ENCODE data around the gene ZMIZ1.
"Not testable (repeated sequence)": the region's sequence is repeated elsewhere in the genome, so short reads cannot be mapped to it uniquely, and the experiment has no call there.

The ZMIZ1 gene

GRCh38 chr10:79328737-79329504 lies 260.2 kb downstream of the ZMIZ1 start:
- in situ Hi-C loops (cut with HindIII; ENCODE audit: low sequenced_read_pairs), result no loop called here

- in situ Hi-C loops (cut with HindIII; ENCODE audit: low sequenced_read_pairs), result no loop called here
Observed at GRCh38 chr10:79329529-79329928, 260.8 kb downstream of the ZMIZ1 start.

GRCh38 chr10:79331226-79331625 lies 262.5 kb downstream of the ZMIZ1 start:
- in situ Hi-C loops (cut with HindIII; ENCODE audit: low sequenced_read_pairs), result no loop called here

- in situ Hi-C loops (cut with HindIII; ENCODE audit: low sequenced_read_pairs), result no loop called here
Observed at GRCh38 chr10:79331709-79332108, 262.9 kb downstream of the ZMIZ1 start.

GRCh38 chr10:79332610-79333315 lies 264.0 kb downstream of the ZMIZ1 start:
- in situ Hi-C loops (cut with HindIII; ENCODE audit: low sequenced_read_pairs), result not testable (repeated sequence)

- in situ Hi-C loops (cut with HindIII; ENCODE audit: low sequenced_read_pairs), result no loop called here
Observed at GRCh38 chr10:79333513-79333912, 264.7 kb downstream of the ZMIZ1 start.

- in situ Hi-C loops (cut with HindIII; ENCODE audit: low sequenced_read_pairs), result no loop called here
Observed at GRCh38 chr10:79334573-79334972, 265.8 kb downstream of the ZMIZ1 start.

GRCh38 chr10:79335094-79335469 lies 266.3 kb downstream of the ZMIZ1 start:
- in situ Hi-C loops (cut with HindIII; ENCODE audit: low sequenced_read_pairs), result no loop called here

GRCh38 chr10:79335470-79336235 lies 266.9 kb downstream of the ZMIZ1 start:
- in situ Hi-C loops (cut with HindIII; ENCODE audit: low sequenced_read_pairs), result no loop called here

- in situ Hi-C loops (cut with HindIII; ENCODE audit: low sequenced_read_pairs), result no loop called here
Observed at GRCh38 chr10:79336276-79336675, 267.5 kb downstream of the ZMIZ1 start.

GRCh38 chr10:79336739-79337138 lies 268.0 kb downstream of the ZMIZ1 start:
- in situ Hi-C loops (cut with HindIII; ENCODE audit: low sequenced_read_pairs), result no loop called here

- in situ Hi-C loops (cut with HindIII; ENCODE audit: low sequenced_read_pairs), result not testable (repeated sequence)
Observed at GRCh38 chr10:79337783-79338469, 269.2 kb downstream of the ZMIZ1 start.

- in situ Hi-C loops (cut with HindIII; ENCODE audit: low sequenced_read_pairs), result no loop called here
Observed at GRCh38 chr10:79339266-79339665, 270.5 kb downstream of the ZMIZ1 start.

- in situ Hi-C loops (cut with HindIII; ENCODE audit: low sequenced_read_pairs), result no loop called here
Observed at GRCh38 chr10:79340646-79341244, 272.0 kb downstream of the ZMIZ1 start.

- in situ Hi-C loops (cut with HindIII; ENCODE audit: low sequenced_read_pairs), result no loop called here
Observed at GRCh38 chr10:79342295-79342761, 273.6 kb downstream of the ZMIZ1 start.

- in situ Hi-C loops (cut with HindIII; ENCODE audit: low sequenced_read_pairs), result no loop called here
Observed at GRCh38 chr10:79342811-79343561, 274.2 kb downstream of the ZMIZ1 start.

- in situ Hi-C loops (cut with HindIII; ENCODE audit: low sequenced_read_pairs), result no loop called here
Observed at GRCh38 chr10:79344502-79345195, 275.9 kb downstream of the ZMIZ1 start.

- in situ Hi-C loops (cut with HindIII; ENCODE audit: low sequenced_read_pairs), result no loop called here
Observed at GRCh38 chr10:79345241-79346011, 276.7 kb downstream of the ZMIZ1 start.

- in situ Hi-C loops (cut with HindIII; ENCODE audit: low sequenced_read_pairs), result no loop called here
Observed at GRCh38 chr10:79346012-79346340, 277.2 kb downstream of the ZMIZ1 start.

Measured in endothelial cell of hepatic sinusoid (primary cell).